GM18858 (cell line): ENCODE measurements around the gene GON4L.
"Not testable (repeated sequence)": the region's sequence is repeated elsewhere in the genome, so short reads cannot be mapped to it uniquely, and the experiment has no call there.

Experiments
- ATAC-seq: cut with Tn5 transposase; IDR thresholded peaks from one replicate; pipeline ENCODE4 v1.9.1; 2021; ENCODE audit not compliant: unreplicated experiment

Gene GON4L

GRCh38 chr1:155856975-155857930 lies at the start of gene GON4L:
Gene GON4L (minus strand): TSS chr1:155857214. CDS start chr1:155853780, 3,434 bp downstream.
- ATAC-seq = peak; percentile 39

GRCh38 chr1:155904261-155904660 lies 47.2 kb upstream of the GON4L start:
- ATAC-seq = no peak

- no peak for ATAC-seq
Measured at GRCh38 chr1:155900161-155900560, 43.1 kb upstream of the GON4L start.

GRCh38 chr1:155899683-155900082 lies 42.7 kb upstream of the GON4L start:
- no peak for ATAC-seq

GRCh38 chr1:155898888-155899287 lies 41.9 kb upstream of the GON4L start:
- no peak for ATAC-seq

GRCh38 chr1:155897746-155898145 lies 40.7 kb upstream of the GON4L start:
- no peak for ATAC-seq

- ATAC-seq = not testable (repeated sequence)
Measured at GRCh38 chr1:155896476-155896875, 39.5 kb upstream of the GON4L start.

- not testable (repeated sequence) for ATAC-seq
Measured at GRCh38 chr1:155895617-155896016, 38.6 kb upstream of the GON4L start.

- ATAC-seq = no peak
Measured at GRCh38 chr1:155893389-155894142, 36.6 kb upstream of the GON4L start.

GRCh38 chr1:155892796-155893195 lies 35.8 kb upstream of the GON4L start:
- no peak for ATAC-seq

- ATAC-seq = no peak
Measured at GRCh38 chr1:155890251-155890650, 33.2 kb upstream of the GON4L start.

GRCh38 chr1:155889566-155889965 lies 32.6 kb upstream of the GON4L start:
- no peak for ATAC-seq

- no peak for ATAC-seq
Measured at GRCh38 chr1:155888481-155888880, 31.5 kb upstream of the GON4L start.

GRCh38 chr1:155884982-155885381 lies 28.0 kb upstream of the GON4L start:
- no peak for ATAC-seq

- ATAC-seq = no peak
Measured at GRCh38 chr1:155884031-155884960, 27.3 kb upstream of the GON4L start.

- ATAC-seq = no peak
Measured at GRCh38 chr1:155882766-155883165, 25.8 kb upstream of the GON4L start.

- no peak for ATAC-seq
Measured at GRCh38 chr1:155882235-155882634, 25.2 kb upstream of the GON4L start.

- no peak for ATAC-seq
Measured at GRCh38 chr1:155880950-155881349, 23.9 kb upstream of the GON4L start.

- ATAC-seq = no peak
Measured at GRCh38 chr1:155880251-155880650, 23.2 kb upstream of the GON4L start.

GRCh38 chr1:155877945-155878344 lies 20.9 kb upstream of the GON4L start:
- no peak for ATAC-seq

GRCh38 chr1:155873860-155874259 lies 16.8 kb upstream of the GON4L start:
- ATAC-seq = no peak
